HEK293 (cell line): ENCODE measurements around the gene SAMD11.

Source experiments
- CTCF ChIA-PET: fragments of 350-600 bp; formaldehyde crosslinking; extraction: SDS; loops from one replicate; lab custom pipeline; 2021; ENCODE audit warnings: antibody characterized with exemption; lab: Yijun Ruan, JAX
- POLR2A ChIA-PET: fragments of 300-600 bp; formaldehyde crosslinking; extraction: SDS; loops from one replicate; lab custom pipeline; 2020; ENCODE audit warnings: antibody characterized with exemption, inconsistent platforms; lab: Yijun Ruan, JAX
- H3K27ac ChIP-seq: fragments of 200-500 bp; sonication (Bioruptor generic); 2 replicates; pipeline ENCODE4 v1.5.1; 2014; ENCODE audit warnings: low read depth, low read length, control low read depth, inconsistent platforms; ENCODE audit errors: extremely low read depth
- H3K36me3 ChIP-seq, 2 experiments: fragments of 200-500 bp in 1 of 2; sonication (Bioruptor generic) in 1 of 2; 1 replicate in 1 of 2; 2 replicates in 1 of 2; pipeline ENCODE4 v1.5.1; 2014 to 2017; ENCODE audit warnings: inconsistent platforms in 2 of 2, low read length in 2 of 2; ENCODE audit not compliant: control insufficient read depth in 2 of 2, insufficient read depth in 1 of 2
- H3K4me1 ChIP-seq: fragments of 200-500 bp; sonication (Bioruptor generic); 2 replicates; pipeline ENCODE4 v1.5.1; 2014; ENCODE audit warnings: mild to moderate bottlenecking, low read length, inconsistent platforms; ENCODE audit not compliant: control insufficient read depth, insufficient read depth
- H3K4me3 ChIP-seq: 2 replicates; pipeline ENCODE4 v1.5.1; 2011; ENCODE audit warnings: low read depth, mild to moderate bottlenecking, control low read depth, low read length, moderate library complexity
- H3K9me3 ChIP-seq: fragments of 200-500 bp; sonication (Bioruptor generic); 2 replicates; pipeline ENCODE4 v1.5.1; 2014; ENCODE audit warnings: low read depth, low read length, inconsistent platforms; ENCODE audit not compliant: control insufficient read depth, insufficient read depth
- OSR2 ChIP-seq: fragments of 450-650 bp; formaldehyde crosslinking; IDR thresholded peaks from 2 replicates; pipeline ENCODE4 v1.5.1; 2016; ENCODE audit warnings: missing biosample characterization, missing genetic modification characterization
- SCRT1 ChIP-seq: fragments of 450-650 bp; formaldehyde crosslinking; IDR thresholded peaks from 2 replicates; pipeline ENCODE4 v1.5.1; 2016; ENCODE audit warnings: missing biosample characterization, missing genetic modification characterization, borderline replicate concordance
- SP7 ChIP-seq: fragments of 450-650 bp; formaldehyde crosslinking; IDR thresholded peaks from 2 replicates; pipeline ENCODE4 v1.5.1; 2016; ENCODE audit warnings: missing biosample characterization, missing genetic modification characterization
- TRIM28 ChIP-seq: IDR thresholded peaks from 2 replicates; pipeline ENCODE4 v1.6.1; 2011; ENCODE audit warnings: low read length, control low read depth, borderline replicate concordance
- ZBTB21 ChIP-seq: fragments of 450-650 bp; formaldehyde crosslinking; IDR thresholded peaks from 2 replicates; pipeline ENCODE4 v1.5.1; 2017; ENCODE audit warnings: missing biosample characterization, missing genetic modification characterization
- ZFP41 ChIP-seq: fragments of 450-650 bp; formaldehyde crosslinking; IDR thresholded peaks from 2 replicates; pipeline ENCODE4 v1.5.1; 2016; ENCODE audit warnings: missing biosample characterization, missing genetic modification characterization, borderline replicate concordance
- ZFP69B ChIP-seq: fragments of 450-650 bp; formaldehyde crosslinking; IDR thresholded peaks from 2 replicates; pipeline ENCODE4 v1.5.1; 2016; ENCODE audit warnings: missing biosample characterization, missing genetic modification characterization
- ZIC2 ChIP-seq: fragments of 450-650 bp; formaldehyde crosslinking; IDR thresholded peaks from 2 replicates; pipeline ENCODE4 v1.5.1; 2016; ENCODE audit warnings: missing biosample characterization, missing genetic modification characterization
- ZNF121 ChIP-seq: fragments of 450-650 bp; formaldehyde crosslinking; IDR thresholded peaks from 2 replicates; pipeline ENCODE4 v1.5.1; 2016; ENCODE audit warnings: missing biosample characterization, missing genetic modification characterization
- ZNF211 ChIP-seq: fragments of 450-650 bp; formaldehyde crosslinking; IDR thresholded peaks from 2 replicates; pipeline ENCODE4 v1.5.1; 2016; ENCODE audit warnings: low read depth, missing biosample characterization, missing genetic modification characterization
- ZNF23 ChIP-seq: fragments of 450-650 bp; formaldehyde crosslinking; IDR thresholded peaks from 2 replicates; pipeline ENCODE4 v1.5.1; 2016; ENCODE audit warnings: missing biosample characterization, missing genetic modification characterization, borderline replicate concordance
- ZNF302 ChIP-seq: fragments of 450-650 bp; formaldehyde crosslinking; IDR thresholded peaks from 2 replicates; pipeline ENCODE4 v1.5.1; 2016; ENCODE audit warnings: missing biosample characterization, missing genetic modification characterization, low read depth
- ZNF341 ChIP-seq: fragments of 450-650 bp; formaldehyde crosslinking; IDR thresholded peaks from 2 replicates; pipeline ENCODE4; 2016; ENCODE audit warnings: low read depth, missing biosample characterization, missing genetic modification characterization
- ZNF416 ChIP-seq: fragments of 450-650 bp; formaldehyde crosslinking; IDR thresholded peaks from 2 replicates; pipeline ENCODE4 v1.5.1; 2016; ENCODE audit warnings: missing biosample characterization, missing genetic modification characterization
- ZNF548 ChIP-seq: fragments of 450-650 bp; formaldehyde crosslinking; IDR thresholded peaks from 2 replicates; pipeline ENCODE4 v1.5.1; 2016; ENCODE audit warnings: missing biosample characterization, missing genetic modification characterization
- ZNF610 ChIP-seq: fragments of 450-650 bp; formaldehyde crosslinking; IDR thresholded peaks from 2 replicates; pipeline ENCODE4 v1.5.1; 2016; ENCODE audit warnings: missing biosample characterization, missing genetic modification characterization, borderline replicate concordance
- ZNF623 ChIP-seq: fragments of 450-650 bp; formaldehyde crosslinking; IDR thresholded peaks from 2 replicates; pipeline ENCODE4 v1.5.1; 2016; ENCODE audit warnings: missing biosample characterization, missing genetic modification characterization
- ZNF777 ChIP-seq: fragments of 450-650 bp; formaldehyde crosslinking; IDR thresholded peaks from 2 replicates; pipeline ENCODE4 v1.5.1; 2017; ENCODE audit warnings: missing biosample characterization, missing genetic modification characterization, borderline replicate concordance
- ZNF837 ChIP-seq: fragments of 450-650 bp; formaldehyde crosslinking; IDR thresholded peaks from 2 replicates; pipeline ENCODE4 v1.5.1; 2016; ENCODE audit warnings: missing biosample characterization, missing genetic modification characterization
- TF ChIP-seq, protein P1 (sequence below): fragments of 450-650 bp; formaldehyde crosslinking; IDR thresholded peaks from 2 replicates; pipeline ENCODE4 v1.5.1; 2016; ENCODE audit warnings: missing biosample characterization, missing genetic modification characterization

Gene SAMD11

DNA sequence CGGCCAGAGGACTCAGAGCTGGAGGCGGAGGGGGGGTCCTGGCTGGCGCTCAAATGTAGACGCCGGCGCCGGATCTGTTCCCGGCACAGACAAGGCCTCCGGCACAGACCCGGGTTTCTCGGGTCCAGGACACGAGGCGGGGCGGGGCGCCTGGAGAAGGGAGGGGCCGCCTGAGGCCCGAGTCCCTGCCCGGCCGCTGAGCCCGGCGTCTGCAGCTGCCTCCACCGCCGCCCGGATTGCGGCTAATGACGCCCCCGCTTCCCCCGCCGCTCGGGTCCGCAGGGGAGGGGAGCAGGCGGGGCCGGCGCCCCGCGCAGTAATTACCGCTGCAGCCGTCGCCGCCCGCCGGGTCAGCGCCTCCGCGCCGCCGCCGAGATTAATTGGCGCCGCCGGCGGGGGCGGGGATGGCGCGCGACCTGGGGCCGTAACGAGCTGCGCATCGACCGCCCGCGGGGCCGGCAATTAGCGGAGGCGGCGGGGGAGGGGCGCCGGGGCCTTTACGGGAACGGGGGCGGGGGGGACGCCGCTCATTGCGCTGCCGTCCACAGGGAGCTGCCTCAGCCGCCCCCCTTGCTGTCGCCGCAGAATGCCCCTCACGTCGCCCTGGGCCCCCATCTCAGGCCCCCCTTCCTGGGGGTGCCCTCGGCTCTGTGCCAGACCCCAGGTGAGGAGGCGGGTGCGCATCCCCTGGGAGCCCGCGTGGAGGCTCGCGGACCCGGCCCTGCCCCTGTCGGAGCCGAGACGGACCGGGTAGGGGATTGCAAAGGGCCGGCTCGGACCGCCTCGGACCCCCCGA, 18.1 kb downstream of the SAMD11 start (continued):
- TF ChIP-seq SP7 (tag by site-specific recombination): peak; percentile 57; the same call in 1 of the 2 replicates
- TF ChIP-seq, protein P1, sequence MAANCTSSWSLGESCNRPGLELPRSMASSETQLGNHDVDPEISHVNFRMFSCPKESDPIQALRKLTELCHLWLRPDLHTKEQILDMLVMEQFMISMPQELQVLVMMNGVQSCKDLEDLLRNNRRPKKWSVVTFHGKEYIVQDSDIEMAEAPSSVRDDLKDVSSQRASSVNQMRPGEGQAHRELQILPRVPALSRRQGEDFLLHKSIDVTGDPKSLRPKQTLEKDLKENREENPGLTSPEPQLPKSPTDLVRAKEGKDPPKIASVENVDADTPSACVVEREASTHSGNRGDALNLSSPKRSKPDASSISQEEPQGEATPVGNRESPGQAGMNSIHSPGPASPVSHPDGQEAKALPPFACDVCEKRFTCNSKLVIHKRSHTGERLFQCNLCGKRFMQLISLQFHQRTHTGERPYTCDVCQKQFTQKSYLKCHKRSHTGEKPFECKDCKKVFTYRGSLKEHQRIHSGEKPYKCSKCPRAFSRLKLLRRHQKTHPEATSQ (tag by site-specific recombination): no peak
- no peak for TF ChIP-seq SCRT1 (tag by site-specific recombination)
- 0 out of 2 replicates have a peak, but pooled peaks have one; percentile 48 for TF ChIP-seq ZNF341 (tag by site-specific recombination)
- no peak for TF ChIP-seq ZNF23
- no peak for TF ChIP-seq ZNF302 (tag by site-specific recombination)
- no peak for TF ChIP-seq ZNF121 (tag by site-specific recombination)
- no peak for TF ChIP-seq ZFP41 (tag by site-specific recombination)
- TF ChIP-seq ZNF837 (tag by site-specific recombination): no peak
- TF ChIP-seq ZNF777 (tag by site-specific recombination): no peak
- no peak for TF ChIP-seq ZNF416 (tag by site-specific recombination)
- peak; percentile 70 for TF ChIP-seq ZIC2 (tag by site-specific recombination)
- TF ChIP-seq ZNF211 (tag by site-specific recombination): no peak
- no peak for TF ChIP-seq ZNF623 (tag by site-specific recombination)
- TF ChIP-seq ZFP69B (tag by site-specific recombination): no peak
- peak; percentile 24; the same call in 1 of the 2 replicates for TF ChIP-seq ZBTB21
- TF ChIP-seq ZNF610 (tag by site-specific recombination): no peak
- TF ChIP-seq TRIM28: no peak
- TF ChIP-seq ZNF548 (tag by site-specific recombination): no peak

DNA sequence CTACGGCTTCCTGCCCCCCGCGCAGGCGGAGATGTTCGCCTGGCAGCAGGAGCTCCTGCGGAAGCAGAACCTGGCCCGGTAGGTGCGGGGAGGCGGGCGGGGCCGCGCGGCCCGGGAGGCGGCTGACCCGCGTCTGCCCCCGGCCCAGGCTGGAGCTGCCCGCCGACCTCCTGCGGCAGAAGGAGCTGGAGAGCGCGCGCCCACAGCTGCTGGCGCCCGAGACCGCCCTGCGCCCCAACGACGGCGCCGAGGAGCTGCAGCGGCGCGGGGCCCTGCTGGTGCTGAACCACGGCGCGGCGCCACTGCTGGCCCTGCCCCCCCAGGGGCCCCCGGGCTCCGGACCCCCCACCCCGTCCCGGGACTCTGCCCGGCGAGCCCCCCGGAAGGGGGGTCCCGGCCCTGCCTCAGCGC, 18.7 kb downstream of the SAMD11 start:
- Histone ChIP-seq H3K36me3 (peaks cover 0 to 51% of the 10 kb centered on the region in 2 experiments; a peak in 1 of 3 replicates), H3K27ac (peak overlapping the region; percentile 98), H3K4me3 (peak overlapping the region; percentile 46), H3K4me1 (peaks cover 46% of the 10 kb centered on the region), H3K9me3 (no peaks in the 10 kb centered on the region)
- ChIA-PET CTCF (interaction anchor here (0.6 to 2.7 kb wide), 4 partner anchors 9 to 349 kb away, joined by 3 to 15 read pairs (median 4); partner anchors contain the start of gene SAMD11), POLR2A (interaction anchor here (0.7 to 9.4 kb wide), 13 partner anchors 10 to 55 kb away, joined by 3 to 111 read pairs (median 12); partner anchors contain the start of genes PLEKHN1 and SAMD11)
- peak; percentile 80 for TF ChIP-seq OSR2 (tag by site-specific recombination)
- TF ChIP-seq, protein P1 (tag by site-specific recombination): no peak
